Activated B cell treated with CpG ODN at 0.5 μM for 24 hours (primary cell): ENCODE data around the gene PKD2. TPM values are rescaled to one million over a fixed set of nuclear protein-coding genes. Genes with fewer than 3 reads are reported as not detected.

Experiments used
- ATAC-seq: fragments of 200-7000 bp; cut with Tn5 transposase; one replicate; pipeline ENCODE4 v1.10.0; 2021; ENCODE audit warnings: low read depth, mild to moderate bottlenecking, moderate library complexity
- CTCF ChIA-PET: fragments of 350-600 bp; sonication (Branson Sonifier 250); formaldehyde crosslinking; loops from one replicate; lab custom pipeline; 2021; ENCODE audit warnings: antibody characterized with exemption; lab: Charles Lee
- POLR2A ChIA-PET: fragments of 350-600 bp; sonication (Branson Sonifier 250); formaldehyde crosslinking; loops from one replicate; lab custom pipeline; 2021; ENCODE audit warnings: antibody characterized with exemption; lab: Charles Lee
- DNase-seq: peaks from one replicate; pipeline ENCODE4 v3.0.0; 2022
- H3K27ac Mint-ChIP-seq: one replicate; pipeline ENCODE4 v1.8.0; 2020; ENCODE audit warnings: mixed read lengths
- H3K27me3 Mint-ChIP-seq: one replicate; pipeline ENCODE4 v1.8.0; 2021; ENCODE audit warnings: mixed read lengths
- H3K36me3 Mint-ChIP-seq: one replicate; pipeline ENCODE4 v1.8.0; 2021; ENCODE audit warnings: low read depth, mixed read lengths
- H3K4me1 Mint-ChIP-seq: one replicate; pipeline ENCODE4 v1.8.0; 2021; ENCODE audit warnings: mixed read lengths
- H3K4me3 Mint-ChIP-seq: one replicate; pipeline ENCODE4 v1.8.0; 2020; ENCODE audit warnings: mild to moderate bottlenecking, mixed read lengths
- H3K9me3 Mint-ChIP-seq: one replicate; pipeline ENCODE4 v1.8.0; 2020; ENCODE audit warnings: mixed read lengths
- intact Hi-C: fragments of 100-400 bp; cut with micrococcal nuclease; formaldehyde crosslinking; loops from one replicate; pipeline ENCODE4 v1.15.1; 2024
- total RNA-seq: library from RNA; stranded (reverse); gene quantifications from 2 replicates; pipeline ENCODE4 v1.2.3, GENCODE V29; 2022
- TF ChIP-seq, protein P1 (sequence below): fragments of 200-600 bp; IDR thresholded peaks from one replicate; pipeline ENCODE4 v1.8.0; 2022; ENCODE audit warnings: antibody characterized with exemption, mild to moderate bottlenecking

The PKD2 gene
- total RNA-seq, 1 donor from 2014 or later = 6.2 TPM

GRCh38 chr4:87982036-87982435 is 25.4 kb upstream of the PKD2 start:
- H3K27ac Mint-ChIP-seq = no peak overlapping the region
- H3K4me3 Mint-ChIP-seq = no peak overlapping the region
- H3K9me3 Mint-ChIP-seq = no peaks in the 10 kb centered on the region
- peaks cover 9% of the 10 kb centered on the region for H3K27me3 Mint-ChIP-seq
- CTCF ChIA-PET = interaction anchor here (1.5 kb wide), 1 partner anchor 8 kb away, joined by 3 read pairs; no protein-coding TSS in a partner anchor
- POLR2A ChIA-PET = no interaction called here
- H3K4me1 Mint-ChIP-seq = no peaks in the 10 kb centered on the region
- DNase-seq (no peak), ATAC-seq (no peak)
- no peaks in the 10 kb centered on the region for H3K36me3 Mint-ChIP-seq
- TF ChIP-seq, protein P1, sequence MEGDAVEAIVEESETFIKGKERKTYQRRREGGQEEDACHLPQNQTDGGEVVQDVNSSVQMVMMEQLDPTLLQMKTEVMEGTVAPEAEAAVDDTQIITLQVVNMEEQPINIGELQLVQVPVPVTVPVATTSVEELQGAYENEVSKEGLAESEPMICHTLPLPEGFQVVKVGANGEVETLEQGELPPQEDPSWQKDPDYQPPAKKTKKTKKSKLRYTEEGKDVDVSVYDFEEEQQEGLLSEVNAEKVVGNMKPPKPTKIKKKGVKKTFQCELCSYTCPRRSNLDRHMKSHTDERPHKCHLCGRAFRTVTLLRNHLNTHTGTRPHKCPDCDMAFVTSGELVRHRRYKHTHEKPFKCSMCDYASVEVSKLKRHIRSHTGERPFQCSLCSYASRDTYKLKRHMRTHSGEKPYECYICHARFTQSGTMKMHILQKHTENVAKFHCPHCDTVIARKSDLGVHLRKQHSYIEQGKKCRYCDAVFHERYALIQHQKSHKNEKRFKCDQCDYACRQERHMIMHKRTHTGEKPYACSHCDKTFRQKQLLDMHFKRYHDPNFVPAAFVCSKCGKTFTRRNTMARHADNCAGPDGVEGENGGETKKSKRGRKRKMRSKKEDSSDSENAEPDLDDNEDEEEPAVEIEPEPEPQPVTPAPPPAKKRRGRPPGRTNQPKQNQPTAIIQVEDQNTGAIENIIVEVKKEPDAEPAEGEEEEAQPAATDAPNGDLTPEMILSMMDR = no peak
- intact Hi-C loops = no loop called here

GRCh38 chr4:87982446-87983010 is 24.9 kb upstream of the PKD2 start:
- DNase-seq = no peak
- ChIA-PET CTCF (interaction anchor here (1.5 kb wide), 1 partner anchor 8 kb away, joined by 3 read pairs; no protein-coding TSS in a partner anchor), POLR2A (no interaction called here)
- Mint-ChIP-seq H3K9me3 (no peaks in the 10 kb centered on the region), H3K4me3 (no peak overlapping the region), H3K27me3 (peaks cover 11% of the 10 kb centered on the region), H3K27ac (no peak overlapping the region), H3K4me1 (no peaks in the 10 kb centered on the region), H3K36me3 (no peaks in the 10 kb centered on the region)
- intact Hi-C loops = no loop called here
- TF ChIP-seq, protein P1 = no peak
- no peak for ATAC-seq

- Mint-ChIP-seq H3K27me3 (peaks cover 15% of the 10 kb centered on the region), H3K27ac (no peak overlapping the region), H3K4me1 (no peaks in the 10 kb centered on the region), H3K9me3 (no peaks in the 10 kb centered on the region), H3K4me3 (no peak overlapping the region), H3K36me3 (no peaks in the 10 kb centered on the region)
- ATAC-seq (no peak), DNase-seq (no peak)
- TF ChIP-seq, protein P1 = no peak
- POLR2A ChIA-PET = no interaction called here
- CTCF ChIA-PET = no interaction called here
- intact Hi-C loops = no loop called here
Measured at GRCh38 chr4:87983996-87984395, 23.4 kb upstream of the PKD2 start.

- Mint-ChIP-seq H3K27me3 (peaks cover 12% of the 10 kb centered on the region), H3K36me3 (no peaks in the 10 kb centered on the region), H3K4me1 (no peaks in the 10 kb centered on the region), H3K27ac (no peak overlapping the region), H3K9me3 (no peaks in the 10 kb centered on the region), H3K4me3 (no peak overlapping the region)
- POLR2A ChIA-PET = no interaction called here
- TF ChIP-seq, protein P1 = no peak
- intact Hi-C loops = no loop called here
- no peak for DNase-seq
- CTCF ChIA-PET = interaction anchor here (0.7 to 1.6 kb wide), 3 partner anchors 12 to 137 kb away, joined by 3 to 7 read pairs (median 5); no protein-coding TSS in a partner anchor
- ATAC-seq = peak; percentile 58
Measured at GRCh38 chr4:87985097-87985886, 22.1 kb upstream of the PKD2 start.

- H3K27ac Mint-ChIP-seq = no peak overlapping the region
- intact Hi-C loops = no loop called here
Measured at GRCh38 chr4:87985887-87986200, 21.6 kb upstream of the PKD2 start.

More at GRCh38 chr4:87985887-87986200, 21.6 kb upstream of the PKD2 start:
- TF ChIP-seq, protein P1 = no peak
- Mint-ChIP-seq H3K27me3 (peaks cover 12% of the 10 kb centered on the region), H3K4me3 (no peak overlapping the region), H3K9me3 (no peaks in the 10 kb centered on the region), H3K4me1 (no peaks in the 10 kb centered on the region), H3K36me3 (no peaks in the 10 kb centered on the region)
- ChIA-PET CTCF (interaction anchor here (0.7 to 1.6 kb wide), 3 partner anchors 12 to 137 kb away, joined by 3 to 7 read pairs (median 5); no protein-coding TSS in a partner anchor), POLR2A (no interaction called here)
- ATAC-seq (no peak), DNase-seq (no peak)
